H1 (cell line): Measurements from ENCODE around the gene PTGIR.

ENCODE experiments used
- CREB1 ChIP-seq: IDR thresholded peaks from 2 replicates; pipeline ENCODE4 v1.6.1; 2012; ENCODE audit warnings: inconsistent platforms
- HDAC2 ChIP-seq, 2 experiments: fragments of 300-600 bp in 1 of 2; sonication (generic) in 1 of 2; IDR thresholded peaks; 2 replicates each; pipeline ENCODE4 v1.6.1; 2011 to 2012; ENCODE audit warnings: low read depth in 2 of 2, low read length in 2 of 2, mild to moderate bottlenecking in 2 of 2, moderate library complexity in 2 of 2, borderline replicate concordance in 1 of 2, inconsistent platforms in 1 of 2
- JUND ChIP-seq: IDR thresholded peaks from 2 replicates; pipeline ENCODE4 v1.6.1; 2011; ENCODE audit warnings: mild to moderate bottlenecking, improper control_type of control experiment, low read length

GRCh38 chr19:46656541-46656940, 31.7 kb upstream of the PTGIR start:
- TF ChIP-seq CREB1 = no peak
- TF ChIP-seq HDAC2 (IDR thresholded peaks at IDR 0.05; ENCODE audit: borderline replicate concordance in 1 of 2, low read depth in 2 of 2, low read length in 2 of 2) = no peak
- TF ChIP-seq JUND = no peak
